ENCODE measurements around the gene IDH3A. TPM values are rescaled to one million over a fixed set of nuclear protein-coding genes. Genes with fewer than 3 reads are reported as not detected.

IDH3A gene
- polyA plus RNA-seq, 4 donors = 38.0 to 58.9 (median 58.0) TPM

- no peak for DNase-seq (ENCODE audit: low read depth in 4 of 4, low spot score in 3 of 4)
These were observed 12.9 kb downstream of the IDH3A start for GRCh38 chr15:78162038-78162437.

- DNase-seq (ENCODE audit: low read depth in 4 of 4, low spot score in 3 of 4) = no peak
These were observed 14.8 kb downstream of the IDH3A start for GRCh38 chr15:78164010-78164409.

GRCh38 chr15:78167227-78167888 lies 18.2 kb downstream of the IDH3A start:
- no peak for DNase-seq (ENCODE audit: low read depth in 4 of 4, low spot score in 3 of 4)

- no peak for DNase-seq (ENCODE audit: low read depth in 4 of 4, low spot score in 3 of 4)
These were observed 19.4 kb downstream of the IDH3A start for GRCh38 chr15:78168608-78169007.

GRCh38 chr15:78170848-78171773 lies 21.9 kb downstream of the IDH3A start:
- no peak for DNase-seq (ENCODE audit: low read depth in 4 of 4, low spot score in 3 of 4)

- no peak for DNase-seq (ENCODE audit: low read depth in 4 of 4, low spot score in 3 of 4)
These were observed 22.8 kb downstream of the IDH3A start for GRCh38 chr15:78171864-78172472.

- no peak for DNase-seq (ENCODE audit: low read depth in 4 of 4, low spot score in 3 of 4)
These were observed 25.2 kb downstream of the IDH3A start for GRCh38 chr15:78174401-78174800.

- no peak for DNase-seq (ENCODE audit: low read depth in 4 of 4, low spot score in 3 of 4)
These were observed 26.2 kb downstream of the IDH3A start for GRCh38 chr15:78175330-78175729.

GRCh38 chr15:78177447-78177873 lies 28.3 kb downstream of the IDH3A start:
- DNase-seq (ENCODE audit: low read depth in 4 of 4, low spot score in 3 of 4) = no peak

- DNase-seq (ENCODE audit: low read depth in 4 of 4, low spot score in 3 of 4) = no peak
These were observed 28.9 kb downstream of the IDH3A start for GRCh38 chr15:78178064-78178463.

GRCh38 chr15:78179286-78179840 lies 30.2 kb downstream of the IDH3A start:
- DNase-seq (ENCODE audit: low read depth in 4 of 4, low spot score in 3 of 4) = no peak

GRCh38 chr15:78179906-78180305 lies 30.7 kb downstream of the IDH3A start:
- DNase-seq (ENCODE audit: low read depth in 4 of 4, low spot score in 3 of 4) = no peak

GRCh38 chr15:78182336-78182700 lies 33.2 kb downstream of the IDH3A start:
- no peak for DNase-seq (ENCODE audit: low read depth in 4 of 4, low spot score in 3 of 4)

GRCh38 chr15:78182821-78183220 lies 33.7 kb downstream of the IDH3A start:
- DNase-seq (ENCODE audit: low read depth in 4 of 4, low spot score in 3 of 4) = no peak

GRCh38 chr15:78192826-78193594 lies 43.8 kb downstream of the IDH3A start:
- DNase-seq (ENCODE audit: low read depth in 4 of 4, low spot score in 3 of 4) = no peak

GRCh38 chr15:78193731-78194567 lies 44.8 kb downstream of the IDH3A start:
- no peak for DNase-seq (ENCODE audit: low read depth in 4 of 4, low spot score in 3 of 4)

- DNase-seq (ENCODE audit: low read depth in 4 of 4, low spot score in 3 of 4) = no peak
These were observed 45.4 kb downstream of the IDH3A start for GRCh38 chr15:78194568-78194925.

GRCh38 chr15:78195735-78196201 lies 46.6 kb downstream of the IDH3A start:
- DNase-seq (ENCODE audit: low read depth in 4 of 4, low spot score in 3 of 4) = no peak

GRCh38 chr15:78197632-78198031 lies 48.5 kb downstream of the IDH3A start:
- DNase-seq (ENCODE audit: low read depth in 4 of 4, low spot score in 3 of 4) = no peak
